HCT116 (cell line): ENCODE data around the gene ZCWPW2. TPM values are rescaled to one million over a fixed set of nuclear protein-coding genes. Genes with fewer than 3 reads are reported as not detected.

ENCODE experiments used
- ATAC-seq: fragments of 200-7000 bp; cut with Tn5 transposase; 2 replicates; pipeline ENCODE4 v1.9.1; 2020; ENCODE audit warnings: mild to moderate bottlenecking, moderate library complexity
- BruUV-seq: library from RNA; stranded (reverse); fragments of 400-500 nt; replicated peaks from 2 replicates; lab custom pipeline; 2021; lab: Mats Ljungman, UMichigan
- CTCF ChIA-PET: fragments of 300-600 bp; sonication (Branson Sonifier 250); formaldehyde crosslinking; loops from one replicate; lab custom pipeline; 2021; ENCODE audit warnings: antibody characterized with exemption; lab: Charles Lee
- POLR2A ChIA-PET: fragments of 300-600, 350-600 bp; sonication (Branson Sonifier 250); formaldehyde crosslinking; loops from one replicate; lab custom pipeline; 2021; ENCODE audit warnings: antibody characterized with exemption; lab: Charles Lee
- RAD21 ChIA-PET, 2 experiments: fragments of 300-600 bp; sonication (Branson Sonifier 250); formaldehyde crosslinking; loops; one replicate each; lab custom pipeline; 2023; ENCODE audit warnings: low total read pairs in 2 of 2; ENCODE audit not compliant: uncharacterized antibody in 2 of 2, unreplicated experiment in 2 of 2, low non-redundant PET in 1 of 2; lab: Charles Lee
- DNase-seq: peaks from one replicate; pipeline ENCODE4 v3.0.0-alpha.2; 2010; ENCODE audit warnings: low read depth, low spot score
- H2AFZ ChIP-seq: fragments of 200-600 bp; shearing (Covaris generic), sonication (generic); 2 replicates; pipeline ENCODE4 v1.6.1; 2017; ENCODE audit warnings: low read depth, mixed run types, mixed read lengths, antibody characterized with exemption, low read length; ENCODE audit not compliant: poor library complexity, severe bottlenecking
- H3K27ac ChIP-seq: 2 replicates; pipeline ENCODE4 v1.5.1; 2012; ENCODE audit warnings: low read depth, low read length
- H3K27me3 ChIP-seq: fragments of 200-600 bp; sonication (generic); 2 replicates; pipeline ENCODE4 v1.6.1; 2016; ENCODE audit warnings: mixed run types, low read length, mixed read lengths; ENCODE audit not compliant: insufficient read depth
- H3K36me3 ChIP-seq, 2 experiments: fragments of 200-500 bp in 1 of 2; fragments of 200-600 bp in 1 of 2; sonication (Bioruptor generic) in 1 of 2; sonication (generic) in 1 of 2; 2 replicates each; pipeline versions ENCODE4 v1.5.1 to v1.6.1; 2014 to 2016; ENCODE audit warnings: low read length in 2 of 2, inconsistent platforms in 1 of 2, mixed read lengths in 1 of 2, mixed run types in 1 of 2; ENCODE audit not compliant: insufficient read depth in 2 of 2, control insufficient read depth in 1 of 2
- H3K4me1 ChIP-seq, 2 experiments: fragments of 200-600 bp in 1 of 2; sonication (generic) in 1 of 2; 2 replicates each; pipeline versions ENCODE4 v1.5.1 to v1.6.1; 2012 to 2017; ENCODE audit warnings: low read length in 2 of 2, inconsistent platforms in 1 of 2, mild to moderate bottlenecking in 1 of 2, mixed read lengths in 1 of 2, mixed run types in 1 of 2, moderate library complexity in 1 of 2; ENCODE audit not compliant: insufficient read depth in 2 of 2, control insufficient read depth in 1 of 2
- H3K4me2 ChIP-seq: fragments of 200-600 bp; sonication (generic); 2 replicates; pipeline ENCODE4 v1.6.1; 2017; ENCODE audit warnings: mixed run types, low read length, mixed read lengths
- H3K4me3 ChIP-seq, 2 experiments: fragments of 200-600 bp in 1 of 2; sonication (generic) in 1 of 2; replicated peaks in 1 of 2; 2 replicates each; pipeline ENCODE4 v1.5.1; 2011 to 2016; ENCODE audit warnings: low read length in 2 of 2, control low read depth in 1 of 2, low read depth in 1 of 2, mild to moderate bottlenecking in 1 of 2, mixed read lengths in 1 of 2, mixed run types in 1 of 2
- H3K79me2 ChIP-seq: fragments of 200-600 bp; sonication (generic); 2 replicates; pipeline ENCODE4 v1.6.1; 2017; ENCODE audit warnings: mild to moderate bottlenecking, mixed run types, low read length, moderate library complexity, mixed read lengths; ENCODE audit not compliant: insufficient read depth
- H3K9ac ChIP-seq: fragments of 200-600 bp; sonication (generic); 2 replicates; pipeline ENCODE4 v1.6.1; 2016; ENCODE audit warnings: low read length, mixed read lengths
- H3K9me2 ChIP-seq: fragments of 200-600 bp; sonication (generic), shearing (Covaris generic); 2 replicates; pipeline ENCODE4 v1.6.1; 2017; ENCODE audit warnings: mixed run types, mild to moderate bottlenecking, moderate library complexity; ENCODE audit not compliant: insufficient read depth
- H3K9me3 ChIP-seq, 2 experiments: fragments of 200-500 bp in 1 of 2; fragments of 200-600 bp in 1 of 2; sonication (Bioruptor generic) in 1 of 2; sonication (generic) in 1 of 2; 2 replicates each; pipeline ENCODE4 v1.6.1; 2014 to 2017; ENCODE audit warnings: low read length in 2 of 2, mixed read lengths in 2 of 2, inconsistent platforms in 1 of 2, low read depth in 1 of 2, mild to moderate bottlenecking in 1 of 2, mixed run types in 1 of 2, moderate library complexity in 1 of 2; ENCODE audit not compliant: control insufficient read depth in 1 of 2, insufficient read depth in 1 of 2
- H4K20me1 ChIP-seq: fragments of 200-600 bp; sonication (generic), shearing (Covaris generic); 2 replicates; pipeline ENCODE4 v1.6.1; 2017; ENCODE audit warnings: mixed run types, mild to moderate bottlenecking, moderate library complexity; ENCODE audit not compliant: insufficient read depth
- ATF3 ChIP-seq: IDR thresholded peaks from 2 replicates; pipeline ENCODE4 v1.6.1; 2012
- CBX3 ChIP-seq: IDR thresholded peaks from 2 replicates; pipeline ENCODE4 v1.6.1; 2012; ENCODE audit warnings: low read depth
- EZH2phosphoT487 ChIP-seq: fragments of 200-600 bp; IDR thresholded peaks from 2 replicates; pipeline ENCODE4 v1.6.1; 2018; ENCODE audit warnings: antibody characterized with exemption, borderline replicate concordance
- MAX ChIP-seq: IDR thresholded peaks from 2 replicates; pipeline ENCODE4 v1.6.1; 2012
- POLR2A ChIP-seq: IDR thresholded peaks from 2 replicates; pipeline ENCODE4 v1.7.0; 2011; ENCODE audit warnings: borderline replicate concordance; ENCODE audit not compliant: insufficient read depth, insufficient read length; ENCODE audit errors: extremely low read depth
- POLR2AphosphoS5 ChIP-seq: IDR thresholded peaks from 2 replicates; pipeline ENCODE4 v1.6.1; 2011; ENCODE audit warnings: mild to moderate bottlenecking, low read depth, low read length, moderate library complexity
- RAD21 ChIP-seq: IDR thresholded peaks from 2 replicates; pipeline ENCODE4 v1.6.1; 2012; ENCODE audit warnings: low read depth, mild to moderate bottlenecking
- SIN3A ChIP-seq: IDR thresholded peaks from 2 replicates; pipeline ENCODE4 v1.6.1; 2012; ENCODE audit warnings: low read depth
- ZBTB33 ChIP-seq: IDR thresholded peaks from 2 replicates; pipeline ENCODE4 v1.6.1; 2011; ENCODE audit warnings: mild to moderate bottlenecking, low read length, moderate library complexity; ENCODE audit not compliant: insufficient replicate concordance; ENCODE audit errors: extremely low read depth
- ZNF274 ChIP-seq: fragments of 200-500 bp; sonication (Bioruptor generic); IDR thresholded peaks from 2 replicates; pipeline ENCODE4 v1.6.1; 2014; ENCODE audit warnings: mild to moderate bottlenecking, low read depth, low read length, inconsistent platforms
- intact Hi-C: fragments of 100-400 bp; cut with micrococcal nuclease; formaldehyde crosslinking; loops from 2 replicates; pipeline ENCODE4 v1.10.0; 2022
- total RNA-seq: library from RNA; stranded (reverse); gene quantifications from one replicate; pipeline ENCODE4 v1.2.1, GENCODE V29; 2021; ENCODE audit not compliant: unreplicated experiment

ZCWPW2 gene
- total RNA-seq, 1 experiment from 2014 or later, result 1.1 TPM

- Histone ChIP-seq H3K36me3 (no peaks in the 10 kb centered on the region; a peak in 1 of 4 replicates), H3K9me3 (no peaks in the 10 kb centered on the region; a peak in 1 of 4 replicates), H4K20me1 (peaks cover 4% of the 10 kb centered on the region; the same call in 1 of the 2 replicates), H3K27ac (no peak overlapping the region), H3K27me3 (no peaks in the 10 kb centered on the region; the same call in 1 of the 2 replicates), H3K4me2 (no peak overlapping the region), H2AFZ (no peak overlapping the region), H3K9ac (no peak overlapping the region), H3K4me3 (no peak overlapping the region), H3K4me1 (no peaks in the 10 kb centered on the region), H3K79me2 (no peaks in the 10 kb centered on the region), H3K9me2 (no peaks in the 10 kb centered on the region)
- POLR2A ChIA-PET, result no interaction called here
- no peak for ATAC-seq
- CTCF ChIA-PET, result no interaction called here
- RAD21 ChIA-PET, result no interaction called here
- BruUV-seq, result no TSS peak
- TF ChIP-seq EZH2phosphoT487, result no peak
- no peak for TF ChIP-seq SIN3A
- TF ChIP-seq POLR2AphosphoS5, result no peak
- no peak for TF ChIP-seq MAX
- no peak for TF ChIP-seq ZBTB33
- TF ChIP-seq ATF3, result no peak
- no peak for TF ChIP-seq ZNF274
- TF ChIP-seq RAD21, result no peak
- no peak for TF ChIP-seq POLR2A
- TF ChIP-seq CBX3, result no peak
- intact Hi-C loops, result no loop called here
- DNase-seq, result no peak
Observed at GRCh38 chr3:28564211-28564610, 215.7 kb downstream of the ZCWPW2 start.
